ENCODE data around the gene NCAM1. TPM values are rescaled to one million over a fixed set of nuclear protein-coding genes. Genes with fewer than 3 reads are reported as not detected.

NCAM1 gene
- total and polyA plus RNA-seq, 2 donors from 2014 or later, result 1.7 to 3.0 TPM

DNA sequence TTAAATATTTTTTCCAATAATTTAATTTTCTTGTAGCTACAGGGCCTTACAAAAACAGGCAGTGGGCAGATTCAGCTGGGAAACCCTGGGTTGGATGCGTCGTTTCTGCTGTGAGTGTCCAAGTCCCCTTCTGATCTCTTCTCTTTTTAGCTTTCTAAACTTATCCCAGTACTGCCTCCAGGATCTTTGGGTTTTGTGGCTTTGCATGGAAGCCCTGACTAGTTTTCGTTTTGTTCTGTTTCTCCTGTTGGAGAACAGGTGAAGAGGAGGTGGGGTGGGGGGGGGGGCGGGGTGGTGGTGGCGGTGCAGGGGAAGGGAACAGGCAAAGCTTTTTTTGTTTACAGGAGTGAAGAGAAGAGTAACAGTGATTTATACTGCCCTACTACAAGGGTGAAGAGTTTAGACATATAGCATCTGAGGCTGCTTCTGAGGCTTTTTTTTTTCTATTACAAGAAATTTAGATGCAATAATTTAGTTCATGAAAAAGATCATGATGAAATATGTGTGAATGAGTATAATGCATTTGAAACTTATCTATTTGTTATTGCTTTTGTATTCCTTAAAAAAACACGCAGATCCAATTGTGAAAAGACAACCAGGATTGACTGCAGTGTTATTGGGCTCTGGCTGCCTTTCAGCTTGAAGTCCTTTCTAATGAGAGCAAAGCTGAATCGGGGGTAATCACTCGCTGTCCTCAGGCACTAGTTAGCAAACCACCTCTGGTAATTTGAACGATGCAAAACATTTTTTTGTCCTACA lies 142.9 kb downstream of the NCAM1 start:
- no peaks in the 10 kb centered on the region for H3K9me3 ChIP-seq (ENCODE audit: control insufficient read depth in 2 of 3, insufficient read depth in 1 of 3, low read length in 3 of 3)
- no peak for FAIRE-seq
- H3K36me3 ChIP-seq (ENCODE audit: control insufficient read depth in 2 of 3, insufficient read depth in 3 of 3, low read length in 3 of 3), result no peaks in the 10 kb centered on the region
- no peaks in the 10 kb centered on the region for H3K4me1 ChIP-seq (ENCODE audit: control insufficient read depth in 2 of 3, insufficient read depth in 2 of 3, low read depth in 1 of 3, low read length in 3 of 3)
- no peaks in the 10 kb centered on the region for H3K27me3 ChIP-seq (ENCODE audit: control insufficient read depth, insufficient read depth, low read length)
- intact Hi-C loops (cut with DNase I), result no loop called here
- no peak overlapping the region for H3K4me3 ChIP-seq (ENCODE audit: low read length in 3 of 3)
- H3K9ac ChIP-seq (ENCODE audit: low read length in 3 of 3), result no peak overlapping the region
- peak in 2 of 5 donors; percentile 40 to 51 for DNase-seq
- H3K27ac ChIP-seq (ENCODE audit: low read depth in 2 of 2, low read length in 2 of 2), result no peak overlapping the region
- TF ChIP-seq, protein P1, sequence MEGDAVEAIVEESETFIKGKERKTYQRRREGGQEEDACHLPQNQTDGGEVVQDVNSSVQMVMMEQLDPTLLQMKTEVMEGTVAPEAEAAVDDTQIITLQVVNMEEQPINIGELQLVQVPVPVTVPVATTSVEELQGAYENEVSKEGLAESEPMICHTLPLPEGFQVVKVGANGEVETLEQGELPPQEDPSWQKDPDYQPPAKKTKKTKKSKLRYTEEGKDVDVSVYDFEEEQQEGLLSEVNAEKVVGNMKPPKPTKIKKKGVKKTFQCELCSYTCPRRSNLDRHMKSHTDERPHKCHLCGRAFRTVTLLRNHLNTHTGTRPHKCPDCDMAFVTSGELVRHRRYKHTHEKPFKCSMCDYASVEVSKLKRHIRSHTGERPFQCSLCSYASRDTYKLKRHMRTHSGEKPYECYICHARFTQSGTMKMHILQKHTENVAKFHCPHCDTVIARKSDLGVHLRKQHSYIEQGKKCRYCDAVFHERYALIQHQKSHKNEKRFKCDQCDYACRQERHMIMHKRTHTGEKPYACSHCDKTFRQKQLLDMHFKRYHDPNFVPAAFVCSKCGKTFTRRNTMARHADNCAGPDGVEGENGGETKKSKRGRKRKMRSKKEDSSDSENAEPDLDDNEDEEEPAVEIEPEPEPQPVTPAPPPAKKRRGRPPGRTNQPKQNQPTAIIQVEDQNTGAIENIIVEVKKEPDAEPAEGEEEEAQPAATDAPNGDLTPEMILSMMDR (IDR thresholded peaks at IDR 0.05; ENCODE audit: borderline replicate concordance, extremely low read depth, insufficient read depth), result no peak

DNA sequence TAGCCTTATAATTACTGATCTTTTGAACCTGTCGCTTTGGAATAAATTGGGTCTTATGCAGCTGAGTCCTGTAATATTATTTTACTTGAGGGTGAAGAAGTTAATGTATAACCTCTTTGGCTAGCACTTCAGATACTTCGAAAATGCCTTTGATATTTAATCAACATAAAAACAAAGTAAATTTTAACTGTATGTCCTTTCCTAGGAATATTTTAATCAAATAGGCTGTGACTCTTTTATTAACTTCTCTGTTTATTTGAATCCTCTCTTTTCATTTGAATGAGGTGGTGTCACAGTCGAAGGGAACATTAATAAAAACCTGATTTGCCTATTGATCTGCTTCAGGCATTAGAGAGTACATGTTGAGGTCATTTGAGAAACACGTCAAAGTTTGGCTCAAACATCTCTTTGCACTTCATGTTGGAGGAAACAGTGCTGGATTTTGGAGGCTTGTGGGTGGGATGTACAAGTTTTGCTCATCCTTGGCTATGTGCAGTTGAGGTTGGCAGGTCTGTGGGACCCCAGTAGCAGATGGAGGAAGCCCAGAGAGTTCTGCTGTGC lies 143.6 kb downstream of the NCAM1 start:
- Histone ChIP-seq H3K9me3 (ENCODE audit: control insufficient read depth in 2 of 3, insufficient read depth in 1 of 3, low read length in 3 of 3) (no peaks in the 10 kb centered on the region), H3K27me3 (ENCODE audit: control insufficient read depth, insufficient read depth, low read length) (no peaks in the 10 kb centered on the region), H3K4me3 (ENCODE audit: low read length in 3 of 3) (no peak overlapping the region), H3K36me3 (ENCODE audit: control insufficient read depth in 2 of 3, insufficient read depth in 3 of 3, low read length in 3 of 3) (no peaks in the 10 kb centered on the region), H3K4me1 (ENCODE audit: control insufficient read depth in 2 of 3, insufficient read depth in 2 of 3, low read depth in 1 of 3, low read length in 3 of 3) (no peaks in the 10 kb centered on the region), H3K27ac (ENCODE audit: low read depth in 2 of 2, low read length in 2 of 2) (no peak overlapping the region), H3K9ac (ENCODE audit: low read length in 3 of 3) (no peak overlapping the region)
- intact Hi-C loops (cut with DNase I), result no loop called here
- TF ChIP-seq, protein P1 (IDR thresholded peaks at IDR 0.05; ENCODE audit: borderline replicate concordance, extremely low read depth, insufficient read depth), result no peak
- FAIRE-seq (no peak), DNase-seq (no peak)

DNA sequence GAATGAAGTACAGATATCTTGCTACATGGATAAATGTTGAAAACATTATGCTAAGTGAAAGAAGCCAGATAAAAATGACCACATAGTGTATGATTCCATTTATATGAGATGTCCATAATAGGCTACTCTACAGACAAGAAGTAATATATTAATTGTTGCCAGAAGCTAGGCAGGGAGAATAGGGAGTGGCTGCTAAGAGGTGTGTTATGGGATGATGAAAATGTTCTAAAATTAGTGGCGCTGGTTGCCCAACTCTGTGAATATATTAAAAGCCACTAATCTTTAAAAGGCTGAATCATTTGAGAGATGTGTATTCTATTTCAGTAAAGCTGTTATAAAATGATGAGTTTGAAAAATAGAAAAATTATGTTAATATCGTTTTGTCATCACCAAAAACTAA lies 144.4 kb downstream of the NCAM1 start:
- H3K4me1 ChIP-seq (ENCODE audit: control insufficient read depth in 2 of 3, insufficient read depth in 2 of 3, low read depth in 1 of 3, low read length in 3 of 3), result no peaks in the 10 kb centered on the region
- DNase-seq (no peak), FAIRE-seq (peak; percentile 41)
- no peaks in the 10 kb centered on the region for H3K27me3 ChIP-seq (ENCODE audit: control insufficient read depth, insufficient read depth, low read length)
- no peaks in the 10 kb centered on the region for H3K9me3 ChIP-seq (ENCODE audit: control insufficient read depth in 2 of 3, insufficient read depth in 1 of 3, low read length in 3 of 3)
- intact Hi-C loops (cut with DNase I), result no loop called here
- no peaks in the 10 kb centered on the region for H3K36me3 ChIP-seq (ENCODE audit: control insufficient read depth in 2 of 3, insufficient read depth in 3 of 3, low read length in 3 of 3)
- TF ChIP-seq, protein P1 (IDR thresholded peaks at IDR 0.05; ENCODE audit: borderline replicate concordance, extremely low read depth, insufficient read depth), result no peak
- no peak overlapping the region for H3K4me3 ChIP-seq (ENCODE audit: low read length in 3 of 3)
- H3K27ac ChIP-seq (ENCODE audit: low read depth in 2 of 2, low read length in 2 of 2), result no peak overlapping the region
- H3K9ac ChIP-seq (ENCODE audit: low read length in 3 of 3), result no peak overlapping the region
